ENCODE measurements around the gene GSTT2.

GSTT2 gene

GRCh38 chr22:24009227-24010017, 29.5 kb downstream of the GSTT2 start:
- DNase-seq = no peak

GRCh38 chr22:24010018-24010391, 30.1 kb downstream of the GSTT2 start:
- no peak for DNase-seq

GRCh38 chr22:24011735-24012068, 31.8 kb downstream of the GSTT2 start:
- no peak for DNase-seq

- DNase-seq = no peak
Measured at GRCh38 chr22:24016156-24016555, 36.2 kb downstream of the GSTT2 start.

GRCh38 chr22:24021304-24021703, 41.4 kb downstream of the GSTT2 start:
- DNase-seq = no peak

- no peak for DNase-seq
Measured at GRCh38 chr22:24023204-24023789, 43.4 kb downstream of the GSTT2 start.

- no peak for DNase-seq
Measured at GRCh38 chr22:24024354-24024753, 44.4 kb downstream of the GSTT2 start.

GRCh38 chr22:24025475-24025874, 45.5 kb downstream of the GSTT2 start:
- no peak for DNase-seq

GRCh38 chr22:24026056-24026455, 46.1 kb downstream of the GSTT2 start:
- no peak for DNase-seq

GRCh38 chr22:24026733-24027132, 46.8 kb downstream of the GSTT2 start:
- no peak for DNase-seq

GRCh38 chr22:24027389-24027975, 47.5 kb downstream of the GSTT2 start:
- no peak for DNase-seq

- no peak for DNase-seq
Measured at GRCh38 chr22:24027991-24028390, 48.1 kb downstream of the GSTT2 start.

GRCh38 chr22:24028533-24028932, 48.6 kb downstream of the GSTT2 start:
- DNase-seq = no peak

- DNase-seq = no peak
Measured at GRCh38 chr22:24029304-24029703, 49.4 kb downstream of the GSTT2 start.

- DNase-seq = no peak
Measured at GRCh38 chr22:24030186-24030702, 50.3 kb downstream of the GSTT2 start.

Measured in activated T-cell treated with anti-CD3 and anti-CD28 coated beads for 4 hours (primary cell).